ENCODE data around the gene CBR3.
"Not testable (repeated sequence)": the region's sequence is repeated elsewhere in the genome, so short reads cannot be mapped to it uniquely, and the experiment has no call there.

CBR3 gene

GRCh38 chr21:36099000-36099399 is 35.9 kb upstream of the CBR3 start:
- DNase-seq (ENCODE audit: insufficient read length, low spot score) (no peak), FAIRE-seq (no peak)
- no peak for TF ChIP-seq PAX5 (IDR thresholded peaks at IDR 0.05; ENCODE audit: insufficient read depth, low read length, severe bottlenecking)
- no peak for TF ChIP-seq TAF1 (IDR thresholded peaks at IDR 0.05; ENCODE audit: low read depth, low read length)
- TF ChIP-seq POLR2A (IDR thresholded peaks at IDR 0.05; ENCODE audit: low read depth, low read length), result no peak
- TF ChIP-seq POLR2AphosphoS5 (IDR thresholded peaks at IDR 0.05; ENCODE audit: low read depth, low read length), result no peak
- TF ChIP-seq POU2F2 (IDR thresholded peaks at IDR 0.05; ENCODE audit: low read depth, low read length), result no peak
- TF ChIP-seq SPI1 (IDR thresholded peaks at IDR 0.05; ENCODE audit: low read depth, low read length), result no peak

- FAIRE-seq; DNase-seq (ENCODE audit: insufficient read length, low spot score): not testable (repeated sequence)
Observed at GRCh38 chr21:36099695-36100211, 35.1 kb upstream of the CBR3 start.

GRCh38 chr21:36100971-36101641 is 33.8 kb upstream of the CBR3 start:
- no peak for FAIRE-seq
- no peak for DNase-seq (ENCODE audit: insufficient read length, low spot score)
- TF ChIP-seq POU2F2 (IDR thresholded peaks at IDR 0.05; ENCODE audit: low read depth, low read length) (no peak), POLR2AphosphoS5 (IDR thresholded peaks at IDR 0.05; ENCODE audit: low read depth, low read length) (no peak), SPI1 (IDR thresholded peaks at IDR 0.05; ENCODE audit: low read depth, low read length) (no peak), POLR2A (IDR thresholded peaks at IDR 0.05; ENCODE audit: low read depth, low read length) (no peak), PAX5 (IDR thresholded peaks at IDR 0.05; ENCODE audit: insufficient read depth, low read length, severe bottlenecking) (no peak), TAF1 (IDR thresholded peaks at IDR 0.05; ENCODE audit: low read depth, low read length) (no peak)

- no peak for DNase-seq (ENCODE audit: insufficient read length, low spot score)
- no peak for FAIRE-seq
Observed at GRCh38 chr21:36103434-36103833, 31.4 kb upstream of the CBR3 start.

GRCh38 chr21:36104317-36105300 is 30.3 kb upstream of the CBR3 start:
- no peak for TF ChIP-seq POLR2A (IDR thresholded peaks at IDR 0.05; ENCODE audit: low read depth, low read length)
- TF ChIP-seq POU2F2 (IDR thresholded peaks at IDR 0.05; ENCODE audit: low read depth, low read length), result no peak
- no peak for TF ChIP-seq PAX5 (IDR thresholded peaks at IDR 0.05; ENCODE audit: insufficient read depth, low read length, severe bottlenecking)
- no peak for TF ChIP-seq POLR2AphosphoS5 (IDR thresholded peaks at IDR 0.05; ENCODE audit: low read depth, low read length)
- TF ChIP-seq SPI1 (IDR thresholded peaks at IDR 0.05; ENCODE audit: low read depth, low read length), result no peak
- no peak for TF ChIP-seq TAF1 (IDR thresholded peaks at IDR 0.05; ENCODE audit: low read depth, low read length)
- DNase-seq (ENCODE audit: insufficient read length, low spot score) (no peak), FAIRE-seq (no peak)

More at GRCh38 chr21:36103434-36103833, 31.4 kb upstream of the CBR3 start:
- TF ChIP-seq PAX5 (IDR thresholded peaks at IDR 0.05; ENCODE audit: insufficient read depth, low read length, severe bottlenecking), result no peak
- TF ChIP-seq TAF1 (IDR thresholded peaks at IDR 0.05; ENCODE audit: low read depth, low read length), result no peak
- no peak for TF ChIP-seq POLR2A (IDR thresholded peaks at IDR 0.05; ENCODE audit: low read depth, low read length)
- TF ChIP-seq POLR2AphosphoS5 (IDR thresholded peaks at IDR 0.05; ENCODE audit: low read depth, low read length), result no peak
- no peak for TF ChIP-seq POU2F2 (IDR thresholded peaks at IDR 0.05; ENCODE audit: low read depth, low read length)
- no peak for TF ChIP-seq SPI1 (IDR thresholded peaks at IDR 0.05; ENCODE audit: low read depth, low read length)

GRCh38 chr21:36105327-36105842 is 29.5 kb upstream of the CBR3 start:
- TF ChIP-seq TAF1 (IDR thresholded peaks at IDR 0.05; ENCODE audit: low read depth, low read length), result no peak
- TF ChIP-seq POU2F2 (IDR thresholded peaks at IDR 0.05; ENCODE audit: low read depth, low read length), result no peak
- TF ChIP-seq PAX5 (IDR thresholded peaks at IDR 0.05; ENCODE audit: insufficient read depth, low read length, severe bottlenecking), result no peak
- no peak for TF ChIP-seq POLR2A (IDR thresholded peaks at IDR 0.05; ENCODE audit: low read depth, low read length)
- DNase-seq (ENCODE audit: insufficient read length, low spot score), result no peak
- FAIRE-seq, result no peak

- DNase-seq (ENCODE audit: insufficient read length, low spot score) (no peak), FAIRE-seq (no peak)
- no peak for TF ChIP-seq POLR2A (IDR thresholded peaks at IDR 0.05; ENCODE audit: low read depth, low read length)
- TF ChIP-seq SPI1 (IDR thresholded peaks at IDR 0.05; ENCODE audit: low read depth, low read length), result no peak
- no peak for TF ChIP-seq PAX5 (IDR thresholded peaks at IDR 0.05; ENCODE audit: insufficient read depth, low read length, severe bottlenecking)
- no peak for TF ChIP-seq TAF1 (IDR thresholded peaks at IDR 0.05; ENCODE audit: low read depth, low read length)
- TF ChIP-seq POU2F2 (IDR thresholded peaks at IDR 0.05; ENCODE audit: low read depth, low read length), result no peak
- no peak for TF ChIP-seq POLR2AphosphoS5 (IDR thresholded peaks at IDR 0.05; ENCODE audit: low read depth, low read length)
Observed at GRCh38 chr21:36109868-36110267, 25.0 kb upstream of the CBR3 start.

- no peak for TF ChIP-seq POLR2AphosphoS5 (IDR thresholded peaks at IDR 0.05; ENCODE audit: low read depth, low read length)
- no peak for TF ChIP-seq SPI1 (IDR thresholded peaks at IDR 0.05; ENCODE audit: low read depth, low read length)
- TF ChIP-seq POU2F2 (IDR thresholded peaks at IDR 0.05; ENCODE audit: low read depth, low read length), result no peak
- TF ChIP-seq PAX5 (IDR thresholded peaks at IDR 0.05; ENCODE audit: insufficient read depth, low read length, severe bottlenecking), result no peak
- TF ChIP-seq POLR2A (IDR thresholded peaks at IDR 0.05; ENCODE audit: low read depth, low read length), result no peak
- no peak for TF ChIP-seq TAF1 (IDR thresholded peaks at IDR 0.05; ENCODE audit: low read depth, low read length)
- no peak for FAIRE-seq
- DNase-seq (ENCODE audit: insufficient read length, low spot score), result no peak
Observed at GRCh38 chr21:36111238-36111637, 23.6 kb upstream of the CBR3 start.

Measured in GM12891 (cell line).